ENCODE data around the gene MPPED2.

The MPPED2 gene

GRCh38 chr11:30380846-30381245 is 205.3 kb downstream of the MPPED2 start:
- DNase-seq = no peak
- intact Hi-C loops (cut with DNase I) = no loop called here

GRCh38 chr11:30377347-30377746 is 208.8 kb downstream of the MPPED2 start:
- intact Hi-C loops (cut with DNase I) = no loop called here

GRCh38 chr11:30370164-30370563 is 216.0 kb downstream of the MPPED2 start:
- intact Hi-C loops (cut with DNase I) = no loop called here
- no peak for DNase-seq

More at GRCh38 chr11:30377347-30377746, 208.8 kb downstream of the MPPED2 start:
- no peak for DNase-seq

- DNase-seq = no peak
- intact Hi-C loops (cut with DNase I) = no loop called here
Measured at GRCh38 chr11:30368394-30368793, 217.8 kb downstream of the MPPED2 start.

- DNase-seq = no peak
- intact Hi-C loops (cut with DNase I) = no loop called here
Measured at GRCh38 chr11:30365793-30366517, 220.2 kb downstream of the MPPED2 start.

- DNase-seq = no peak
- intact Hi-C loops (cut with DNase I) = no loop called here
Measured at GRCh38 chr11:30364837-30365482, 221.2 kb downstream of the MPPED2 start.

- intact Hi-C loops (cut with DNase I) = no loop called here
- DNase-seq = no peak
Measured at GRCh38 chr11:30364139-30364836, 221.9 kb downstream of the MPPED2 start.

GRCh38 chr11:30360741-30361140 is 225.4 kb downstream of the MPPED2 start:
- intact Hi-C loops (cut with DNase I) = no loop called here
- no peak for DNase-seq

Data from posterior cingulate gyrus (tissue), 11 donors.